Esophagus muscularis mucosa (tissue), 4 donors: ENCODE data around the gene CDH2. TPM values are rescaled to one million over a fixed set of nuclear protein-coding genes. Genes with fewer than 3 reads are reported as not detected.
A peak's percentile ranks its signal among the peaks of the same experiment; 100 is the strongest.

Source experiments
- DNase-seq: peaks from one replicate; pipeline ENCODE4 v3.0.0-alpha.2; 2017; ENCODE audit errors: extremely low spot score
- H3K27ac ChIP-seq, 4 donors: fragments of 200-600 bp; sonication (generic); replicated peaks in 1 of 4; 1 replicate in 3 of 4; 2 replicates in 1 of 4; pipeline ENCODE4 v1.5.1; 2016 to 2019; ENCODE audit warnings: mild to moderate bottlenecking in 1 of 4
- H3K27me3 ChIP-seq, 4 donors: fragments of 200-600 bp; sonication (generic); one replicate each; pipeline versions ENCODE4 v1.5.1 to v1.6.0; 2016 to 2019
- H3K36me3 ChIP-seq, 4 donors: fragments of 200-600 bp; sonication (generic); one replicate each; pipeline ENCODE4 v1.5.1; 2016 to 2019
- H3K4me1 ChIP-seq, 4 donors: fragments of 200-600 bp; sonication (generic); one replicate each; pipeline ENCODE4 v1.5.1; 2016 to 2019
- H3K4me3 ChIP-seq, 4 donors: fragments of 200-600 bp; sonication (generic); 1 replicate in 2 of 4; 2 replicates in 2 of 4; pipeline ENCODE4 v1.5.1; 2016 to 2019; ENCODE audit warnings: mild to moderate bottlenecking in 4 of 4, moderate library complexity in 1 of 4
- H3K9me3 ChIP-seq, 4 donors: fragments of 200-600 bp; sonication (generic); 1 replicate in 3 of 4; 2 replicates in 1 of 4; pipeline ENCODE4 v1.5.1; 2016 to 2019
- CTCF ChIP-seq, 3 experiments: fragments of 200-600 bp in 2 of 3; fragments of 450-650 bp in 1 of 3; sonication (generic) in 2 of 3; IDR thresholded peaks; one replicate each; pipeline ENCODE4 v1.5.1; 2017 to 2019; ENCODE audit warnings: antibody characterized with exemption in 3 of 3, mild to moderate bottlenecking in 2 of 3, moderate library complexity in 1 of 3
- EP300 ChIP-seq: sonication (generic); formaldehyde crosslinking; IDR thresholded peaks from one replicate; pipeline ENCODE4 v1.6.1; 2017; ENCODE audit warnings: antibody characterized with exemption
- POLR2A ChIP-seq: fragments of 450-650 bp; IDR thresholded peaks from one replicate; pipeline ENCODE4 v1.6.1; 2017; ENCODE audit warnings: antibody characterized with exemption, moderate library complexity, mild to moderate bottlenecking, low read depth
- POLR2AphosphoS5 ChIP-seq, 2 donors: sonication (generic); formaldehyde crosslinking; IDR thresholded peaks; one replicate each; pipeline ENCODE4 v1.6.1; 2017; ENCODE audit warnings: antibody characterized with exemption in 2 of 2
- WGBS: methylation state at CpG from one replicate; pipeline ENCODE4 v1.1.5; 2018; 5-methylcytosine and 5-hydroxymethylcytosine counted together
- intact Hi-C: fragments of 100-400 bp; cut with DNase I; formaldehyde crosslinking; loops from one replicate; pipeline ENCODE4 v1.15.1; 2023
- total RNA-seq, 4 donors: library from RNA; depleted of rRNA; stranded (reverse); fragments of >200 nt; gene quantifications; one replicate each; pipeline versions ENCODE4 v1.1.0 to v1.2.1, GENCODE V29; 2016

Gene CDH2
- 10 to 100 TPM; 10.9 to 17.4 (median 13.6) TPM for total RNA-seq

- 0% methylated on average over 9 of the region's 105 CpGs for WGBS
- DNase-seq: no peak
- Histone ChIP-seq H3K27me3 (peaks cover 0 to 68% (median 12%) of the 10 kb centered on the region in 4 donors), H3K4me1 (peaks cover 0 to 40% (median 31%) of the 10 kb centered on the region in 4 donors), H3K4me3 (peak within 1 kb of the TSS; percentile 63 to 68 (median 64)), H3K9me3 (no peaks in the 10 kb centered on the region), H3K27ac (peak within 1 kb of the TSS; percentile 69 to 80 (median 78)), H3K36me3 (peaks cover 0 to 3% (median 0%) of the 10 kb centered on the region in 4 donors)
- TF ChIP-seq EP300 (no peak), CTCF (IDR thresholded peaks at IDR 0.05) (peak in 1 of 3 experiments; percentile 13), POLR2AphosphoS5 (IDR thresholded peaks at IDR 0.05) (no peak), POLR2A (no peak)
- intact Hi-C loops: no loop called here
Observed at GRCh38 chr18:28176948-28177827, at the start of gene CDH2. CDH2 (minus strand) TSS chr18:28177130; CDS start chr18:28177022, 108 bp downstream.

- intact Hi-C loops: no loop called here
- Histone ChIP-seq H3K27ac (no peak overlapping the region), H3K27me3 (no peaks in the 10 kb centered on the region), H3K4me3 (no peak overlapping the region), H3K9me3 (no peaks in the 10 kb centered on the region), H3K36me3 (no peaks in the 10 kb centered on the region), H3K4me1 (no peaks in the 10 kb centered on the region)
- TF ChIP-seq POLR2A (no peak), EP300 (no peak), CTCF (IDR thresholded peaks at IDR 0.05) (no peak), POLR2AphosphoS5 (IDR thresholded peaks at IDR 0.05) (no peak)
- WGBS: 87% methylated on average over 3 of the region's 3 CpGs
- DNase-seq: no peak
Observed at GRCh38 chr18:28212060-28212459, 35.1 kb upstream of the CDH2 start.

- no peak overlapping the region for H3K27ac ChIP-seq
- H3K4me3 ChIP-seq: no peak overlapping the region
- WGBS: 63% methylated on average over 11 of the region's 11 CpGs
- no peaks in the 10 kb centered on the region for H3K27me3 ChIP-seq
- no peaks in the 10 kb centered on the region for H3K9me3 ChIP-seq
- H3K4me1 ChIP-seq: no peaks in the 10 kb centered on the region
- intact Hi-C loops: no loop called here
- DNase-seq: no peak
- TF ChIP-seq POLR2A: no peak
- no peaks in the 10 kb centered on the region for H3K36me3 ChIP-seq
Observed at GRCh38 chr18:28208712-28209265, 31.9 kb upstream of the CDH2 start.

GRCh38 chr18:28208268-28208667, 31.3 kb upstream of the CDH2 start:
- no peak for DNase-seq
- Histone ChIP-seq H3K4me3 (no peak overlapping the region), H3K27me3 (no peaks in the 10 kb centered on the region), H3K4me1 (no peaks in the 10 kb centered on the region), H3K27ac (no peak overlapping the region), H3K9me3 (no peaks in the 10 kb centered on the region), H3K36me3 (no peaks in the 10 kb centered on the region)
- intact Hi-C loops: no loop called here
- TF ChIP-seq POLR2AphosphoS5 (IDR thresholded peaks at IDR 0.05): no peak
- TF ChIP-seq POLR2A: no peak
- no peak for TF ChIP-seq CTCF (IDR thresholded peaks at IDR 0.05)
- no peak for TF ChIP-seq EP300
- WGBS: 70% methylated on average over 1 of the region's 1 CpG

- no peak for TF ChIP-seq POLR2AphosphoS5 (IDR thresholded peaks at IDR 0.05)
- no peak for TF ChIP-seq CTCF (IDR thresholded peaks at IDR 0.05)
- no peak for TF ChIP-seq POLR2A
Observed at GRCh38 chr18:28204154-28204553, 27.2 kb upstream of the CDH2 start.

More at GRCh38 chr18:28204154-28204553, 27.2 kb upstream of the CDH2 start:
- 38% methylated on average over 1 of the region's 1 CpG for WGBS
- no peak for DNase-seq
- no peaks in the 10 kb centered on the region for H3K27me3 ChIP-seq
- no peaks in the 10 kb centered on the region for H3K9me3 ChIP-seq
- no peak overlapping the region for H3K27ac ChIP-seq
- H3K36me3 ChIP-seq: no peaks in the 10 kb centered on the region
- H3K4me3 ChIP-seq: no peak overlapping the region
- H3K4me1 ChIP-seq: no peaks in the 10 kb centered on the region
- intact Hi-C loops: no loop called here
